Measurements from ENCODE around the gene ERN2. TPM values are rescaled to one million over a fixed set of nuclear protein-coding genes. Genes with fewer than 3 reads are reported as not detected.

The ERN2 gene
- total RNA-seq, 1 experiment from 2014 or later = 3.9 TPM

- POLR2A ChIA-PET (ENCODE audit: unreplicated experiment) = no interaction called here
Measured at GRCh38 chr16:23748630-23749029, 35.6 kb upstream of the ERN2 start.

GRCh38 chr16:23745263-23745662, 32.2 kb upstream of the ERN2 start:
- Histone ChIP-seq H3F3A (ENCODE audit: insufficient read depth, low read depth) (no peaks in the 10 kb centered on the region), H3K27me3 (ENCODE audit: insufficient read depth, low read depth) (peaks cover 68% of the 10 kb centered on the region), H3K4me3 (no peak overlapping the region), H3K4me2 (no peak overlapping the region), H4K20me1 (ENCODE audit: insufficient read depth) (no peaks in the 10 kb centered on the region), H3K4me1 (replicated peaks; ENCODE audit: insufficient read depth) (no peaks in the 10 kb centered on the region), H2AFZ (no peak overlapping the region), H3K27ac (no peak overlapping the region), H3K9me2 (ENCODE audit: insufficient read depth) (no peaks in the 10 kb centered on the region), H3K79me2 (ENCODE audit: low read depth) (no peaks in the 10 kb centered on the region), H3K9me3 (ENCODE audit: insufficient read depth, low read depth) (no peaks in the 10 kb centered on the region), H3K36me3 (ENCODE audit: low read depth) (no peaks in the 10 kb centered on the region)
- ChIA-PET CTCF (no interaction called here), POLR2A (ENCODE audit: unreplicated experiment) (no interaction called here)
- DNase-seq = no peak
- no TSS peak for BruUV-seq (replicated peaks)
- intact Hi-C loops (cut with micrococcal nuclease; ENCODE audit: unreplicated experiment) = no loop called here
- TF ChIP-seq EZH2 (IDR thresholded peaks at IDR 0.05; ENCODE audit: low read depth) = no peak
- TF ChIP-seq CTCF (conservative IDR thresholded peaks at IDR 0.05) = no peak

More at GRCh38 chr16:23748630-23749029, 35.6 kb upstream of the ERN2 start:
- DNase-seq = no peak
- Histone ChIP-seq H3F3A (ENCODE audit: insufficient read depth, low read depth) (no peaks in the 10 kb centered on the region), H3K4me2 (no peak overlapping the region), H3K36me3 (ENCODE audit: low read depth) (no peaks in the 10 kb centered on the region), H3K9me2 (ENCODE audit: insufficient read depth) (no peaks in the 10 kb centered on the region), H3K79me2 (ENCODE audit: low read depth) (no peaks in the 10 kb centered on the region), H4K20me1 (ENCODE audit: insufficient read depth) (no peaks in the 10 kb centered on the region), H3K27me3 (ENCODE audit: insufficient read depth, low read depth) (peaks cover 62% of the 10 kb centered on the region), H3K9me3 (ENCODE audit: insufficient read depth, low read depth) (no peaks in the 10 kb centered on the region), H3K4me3 (no peak overlapping the region), H3K27ac (no peak overlapping the region), H3K4me1 (replicated peaks; ENCODE audit: insufficient read depth) (no peaks in the 10 kb centered on the region), H2AFZ (no peak overlapping the region)
- no TSS peak for BruUV-seq (replicated peaks)
- CTCF ChIA-PET = no interaction called here
- TF ChIP-seq EZH2 (IDR thresholded peaks at IDR 0.05; ENCODE audit: low read depth) (no peak), CTCF (conservative IDR thresholded peaks at IDR 0.05) (no peak)
- intact Hi-C loops (cut with micrococcal nuclease; ENCODE audit: unreplicated experiment) = no loop called here

GRCh38 chr16:23742766-23743165, 29.7 kb upstream of the ERN2 start:
- BruUV-seq (replicated peaks) = no TSS peak
- H2AFZ ChIP-seq = no peak overlapping the region
- H3K27ac ChIP-seq = no peak overlapping the region

More at GRCh38 chr16:23742766-23743165, 29.7 kb upstream of the ERN2 start:
- Histone ChIP-seq H3K4me2 (no peak overlapping the region), H3K4me3 (no peak overlapping the region), H4K20me1 (ENCODE audit: insufficient read depth) (no peaks in the 10 kb centered on the region), H3K79me2 (ENCODE audit: low read depth) (no peaks in the 10 kb centered on the region), H3F3A (ENCODE audit: insufficient read depth, low read depth) (no peaks in the 10 kb centered on the region), H3K9me3 (ENCODE audit: insufficient read depth, low read depth) (no peaks in the 10 kb centered on the region), H3K9me2 (ENCODE audit: insufficient read depth) (no peaks in the 10 kb centered on the region), H3K4me1 (replicated peaks; ENCODE audit: insufficient read depth) (no peaks in the 10 kb centered on the region), H3K36me3 (ENCODE audit: low read depth) (no peaks in the 10 kb centered on the region), H3K27me3 (ENCODE audit: insufficient read depth, low read depth) (peaks cover 89% of the 10 kb centered on the region)
- TF ChIP-seq EZH2 (IDR thresholded peaks at IDR 0.05; ENCODE audit: low read depth) (no peak), CTCF (conservative IDR thresholded peaks at IDR 0.05) (no peak)
- DNase-seq = no peak
- POLR2A ChIA-PET (ENCODE audit: unreplicated experiment) = no interaction called here
- intact Hi-C loops (cut with micrococcal nuclease; ENCODE audit: unreplicated experiment) = no loop called here
- CTCF ChIA-PET = no interaction called here

Data from PC-9 (cell line).